HG03064 (cell line): ENCODE data around the gene SLC25A23.
"Not testable (repeated sequence)": the region's sequence is repeated elsewhere in the genome, so short reads cannot be mapped to it uniquely, and the experiment has no call there.

ENCODE experiments used
- ATAC-seq: cut with Tn5 transposase; IDR thresholded peaks from one replicate; pipeline ENCODE4 v1.9.1; 2021; ENCODE audit warnings: low read depth; ENCODE audit not compliant: unreplicated experiment

The SLC25A23 gene

DNA sequence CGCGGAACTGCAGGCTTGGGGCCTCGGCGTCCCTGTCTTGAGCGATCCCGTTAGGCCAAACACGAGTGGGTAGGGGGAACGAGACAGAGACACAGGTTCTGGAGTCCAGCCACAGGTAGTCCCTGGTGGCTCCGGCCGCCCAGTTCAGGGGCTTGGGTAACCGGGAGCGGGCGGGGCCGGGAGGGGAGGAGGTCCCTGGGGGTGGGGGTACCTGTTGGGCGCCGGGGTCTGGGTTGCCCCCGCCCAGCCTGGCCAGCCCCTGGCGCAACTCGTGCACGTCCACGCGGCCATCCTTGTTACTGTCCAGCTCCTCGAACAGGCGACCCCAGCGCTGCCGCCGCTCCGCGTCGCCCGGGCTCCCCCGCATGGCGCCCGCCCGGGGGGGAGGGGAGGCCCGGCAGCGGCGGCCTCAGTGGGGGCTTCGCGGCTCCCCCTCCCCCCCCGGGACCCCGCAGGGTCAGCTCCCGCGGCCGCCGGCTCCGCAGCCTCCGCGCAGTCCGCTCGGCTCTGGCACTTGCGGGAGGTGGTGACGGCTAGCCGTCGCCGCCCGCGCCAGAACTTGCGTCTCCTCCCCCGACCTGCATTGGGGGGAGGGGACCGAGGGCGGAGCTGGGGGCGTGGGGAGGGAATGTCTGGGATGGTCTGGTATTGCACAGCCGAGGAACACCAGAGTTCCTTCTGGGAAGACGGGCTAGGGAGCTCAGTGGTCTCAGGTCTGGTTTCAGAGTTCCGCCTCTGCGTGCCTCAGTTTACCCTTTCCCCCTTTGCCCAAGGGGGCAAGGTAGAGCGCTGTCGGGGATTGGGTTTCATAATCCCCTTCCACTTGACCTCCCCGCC lies at the start of gene SLC25A23:
TSS of gene SLC25A23 (minus strand) at position 531 of the 837 bp plus-strand sequence. CDS start at position 367, 164 bp downstream.
- peak; percentile 33 for ATAC-seq

DNA sequence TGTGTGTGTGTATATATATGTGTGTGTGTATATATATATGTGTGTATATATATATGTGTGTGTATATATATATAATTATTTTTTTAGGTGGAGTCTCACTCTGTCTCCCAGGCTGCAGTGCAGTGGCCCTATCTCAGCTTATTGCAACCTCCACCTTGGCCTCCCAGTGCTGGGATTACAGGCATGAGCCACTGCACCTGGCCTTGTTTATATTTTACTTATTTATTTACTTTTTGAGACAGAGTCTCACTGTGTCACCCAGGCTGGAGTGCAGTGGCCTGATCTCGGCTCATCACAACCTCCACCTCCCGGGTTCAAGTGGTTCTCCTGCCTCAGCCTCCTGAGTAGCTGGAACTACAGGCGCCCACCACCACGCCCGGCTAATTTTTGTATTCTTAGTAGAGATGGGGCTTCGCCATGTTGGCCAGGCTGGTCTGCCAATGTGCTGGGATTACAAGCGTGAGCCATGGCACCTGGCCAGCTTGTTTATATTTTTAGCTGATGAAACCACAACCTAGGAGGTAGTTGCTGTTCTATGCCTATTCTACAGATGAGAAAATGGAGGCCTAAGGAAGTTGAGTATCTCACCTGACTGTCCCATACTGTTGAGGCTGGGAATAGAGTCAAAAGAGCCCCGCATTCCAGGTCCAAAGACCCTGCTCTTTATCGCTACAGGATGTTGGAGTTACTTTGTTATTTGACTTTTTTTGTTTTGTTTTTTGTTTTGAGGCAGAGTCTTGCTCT lies 48.6 kb upstream of the SLC25A23 start:
- not testable (repeated sequence) for ATAC-seq

DNA sequence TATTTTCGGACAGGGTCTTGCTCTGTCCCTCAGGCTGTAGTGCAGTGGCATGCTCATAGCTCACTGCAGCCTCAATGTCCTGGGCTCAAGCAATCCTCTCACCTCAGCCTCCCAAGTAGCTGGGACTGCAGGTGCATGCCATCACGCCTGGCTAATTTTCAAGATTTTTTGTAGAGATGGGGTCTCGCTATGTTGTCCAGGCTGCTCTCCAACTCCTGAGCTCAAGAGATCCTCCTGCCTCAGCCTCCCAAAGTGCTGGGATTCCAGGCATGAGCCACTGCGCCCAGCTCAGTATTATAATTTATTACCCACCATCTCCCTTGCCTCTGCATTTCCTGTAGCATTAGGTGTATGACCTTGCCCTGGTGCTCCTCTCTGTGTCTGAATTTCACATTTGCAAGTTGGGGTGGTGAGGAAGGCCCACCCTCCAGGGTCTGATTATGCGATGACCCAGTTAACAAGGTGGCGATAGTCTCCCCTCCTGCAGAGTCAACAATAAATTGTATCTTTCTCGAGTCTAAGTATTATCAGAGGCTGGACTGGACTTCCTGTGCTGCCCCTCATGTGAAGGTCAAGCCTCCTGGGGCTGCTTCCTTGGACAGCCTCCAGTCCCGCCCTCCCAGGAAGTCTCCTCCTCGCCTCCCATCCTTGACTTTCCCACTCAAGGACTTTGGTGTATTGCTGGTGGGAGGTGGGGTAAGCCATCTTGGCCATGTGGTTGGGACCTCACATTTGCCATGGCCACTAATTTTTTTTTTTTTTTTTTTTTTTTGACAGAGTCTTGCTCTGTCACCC lies 44.0 kb upstream of the SLC25A23 start:
- ATAC-seq, result no peak

DNA sequence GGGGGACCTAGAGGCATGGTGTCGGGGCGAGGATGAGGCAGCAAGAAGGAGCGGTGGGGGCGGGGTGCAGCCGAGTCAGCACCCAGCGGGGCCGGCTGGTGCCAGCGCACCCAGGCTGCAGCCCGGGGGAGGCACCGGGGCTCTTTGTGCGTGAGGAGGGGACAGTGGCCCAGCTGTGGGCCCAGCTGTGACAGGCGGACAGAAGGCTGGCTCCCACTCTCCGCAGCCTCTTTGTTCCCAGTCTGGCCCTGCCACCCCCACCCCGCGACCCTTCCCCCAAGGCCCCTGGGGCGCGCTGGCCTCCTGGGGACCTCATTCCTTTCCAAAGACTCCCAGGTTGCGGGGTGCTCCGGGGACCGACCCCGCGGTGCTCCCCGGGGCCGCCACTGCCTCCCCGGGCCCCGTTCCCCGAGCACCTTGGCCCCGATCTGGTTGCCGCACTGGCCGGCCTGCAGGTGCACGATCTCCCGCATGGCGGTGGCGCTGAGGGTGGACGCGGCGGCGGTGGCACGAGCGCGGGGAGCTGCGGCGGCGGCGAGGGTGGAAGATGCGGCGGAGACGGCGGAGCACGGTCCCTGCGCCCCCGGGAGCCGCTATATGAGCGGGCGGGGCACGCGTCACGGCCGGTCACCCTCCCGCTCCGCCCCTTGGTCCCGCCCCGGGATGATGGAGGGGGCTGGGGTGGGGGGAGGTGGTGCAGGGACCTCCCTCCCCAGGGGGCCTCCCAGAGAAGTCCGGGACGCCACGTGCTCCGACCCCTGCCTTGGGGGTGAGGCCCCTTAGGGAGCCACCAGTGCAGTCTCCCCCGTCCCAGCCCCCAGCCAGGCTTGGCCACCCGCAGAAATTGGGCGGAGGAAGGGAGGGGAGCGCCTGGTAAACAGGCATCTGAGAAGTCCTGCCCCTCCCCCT lies 42.4 kb upstream of the SLC25A23 start, which contains the start of gene TUBB4A:
TSS of gene TUBB4A (minus strand) at position 570 of the 909 bp plus-strand sequence. CDS start at position 473, 97 bp downstream.
- no peak for ATAC-seq

DNA sequence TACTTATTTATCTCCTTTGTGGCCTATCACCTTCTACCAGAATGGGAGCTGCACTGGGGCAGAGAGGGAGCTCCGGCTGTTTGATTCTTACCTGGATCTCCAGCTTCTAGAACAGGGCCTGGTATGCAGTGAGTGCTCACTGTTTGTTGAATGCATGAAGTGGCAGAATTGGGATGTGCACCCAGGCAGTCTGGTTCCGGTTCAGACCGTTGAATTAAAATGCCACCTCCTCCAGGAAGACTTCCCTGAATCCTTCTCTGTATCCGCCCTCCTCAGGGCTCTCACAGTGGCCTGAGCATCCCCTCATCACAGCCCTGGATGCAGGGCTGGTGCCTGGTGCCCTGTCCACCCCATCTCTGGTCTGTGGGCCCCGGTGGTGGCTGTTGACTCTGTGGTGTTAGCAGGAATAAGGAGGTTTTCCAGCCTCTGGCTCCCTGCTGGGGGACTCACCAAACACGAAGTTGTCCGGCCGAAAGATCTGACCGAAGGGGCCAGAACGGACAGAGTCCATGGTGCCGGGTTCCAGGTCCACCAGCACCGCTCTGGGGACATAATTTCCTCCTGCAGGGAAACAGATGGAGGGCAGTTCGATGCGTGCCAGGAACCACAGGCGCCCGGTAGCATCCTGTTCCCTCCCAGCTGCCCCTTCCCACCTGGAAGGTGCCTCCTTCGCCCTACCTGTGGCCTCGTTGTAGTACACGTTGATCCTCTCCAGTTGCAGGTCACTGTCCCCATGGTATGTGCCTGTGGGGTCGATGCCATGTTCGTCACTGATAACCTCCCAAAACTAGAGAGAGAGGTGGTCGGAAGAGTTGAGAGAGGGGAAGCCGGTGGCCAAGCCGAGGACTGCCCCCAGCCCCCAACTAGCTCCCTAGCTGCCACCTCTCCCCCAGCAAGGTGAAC lies 41.5 kb upstream of the SLC25A23 start:
- ATAC-seq, result no peak

DNA sequence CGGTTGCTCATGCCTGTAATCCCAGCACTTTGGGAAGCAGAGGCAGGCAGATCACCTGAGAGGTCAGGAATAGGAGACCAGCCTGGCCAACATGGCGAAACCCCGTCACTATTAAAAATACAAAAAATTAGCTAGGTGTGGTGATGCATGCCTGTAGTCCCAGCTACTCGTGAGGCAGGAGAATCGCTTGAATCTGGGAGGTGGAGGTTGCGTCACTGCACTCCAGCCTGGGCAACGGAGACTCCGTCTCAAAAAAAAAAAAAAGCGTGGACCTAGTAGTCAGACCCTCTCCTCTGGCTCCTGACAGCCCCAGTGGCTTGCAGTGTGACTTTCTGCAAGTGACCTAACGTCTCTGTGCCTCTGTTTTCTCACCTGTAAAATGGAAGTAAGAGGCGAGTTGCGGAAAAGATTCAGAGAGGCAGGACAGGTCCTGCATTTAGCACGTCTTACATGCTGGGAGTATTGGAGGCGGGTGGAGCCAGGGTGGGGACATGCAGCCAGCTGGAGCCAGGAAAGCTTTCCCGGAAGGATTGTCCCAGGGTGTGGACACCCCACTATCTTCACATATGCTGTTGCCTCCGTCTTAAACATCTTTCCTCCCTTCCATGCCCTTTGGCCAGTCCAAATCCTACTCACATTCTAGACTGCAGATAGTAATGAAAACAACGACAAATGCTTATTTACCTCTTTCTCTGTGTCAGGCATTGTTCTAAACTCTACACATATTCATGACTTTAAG lies 39.6 kb upstream of the SLC25A23 start:
- no peak for ATAC-seq

DNA sequence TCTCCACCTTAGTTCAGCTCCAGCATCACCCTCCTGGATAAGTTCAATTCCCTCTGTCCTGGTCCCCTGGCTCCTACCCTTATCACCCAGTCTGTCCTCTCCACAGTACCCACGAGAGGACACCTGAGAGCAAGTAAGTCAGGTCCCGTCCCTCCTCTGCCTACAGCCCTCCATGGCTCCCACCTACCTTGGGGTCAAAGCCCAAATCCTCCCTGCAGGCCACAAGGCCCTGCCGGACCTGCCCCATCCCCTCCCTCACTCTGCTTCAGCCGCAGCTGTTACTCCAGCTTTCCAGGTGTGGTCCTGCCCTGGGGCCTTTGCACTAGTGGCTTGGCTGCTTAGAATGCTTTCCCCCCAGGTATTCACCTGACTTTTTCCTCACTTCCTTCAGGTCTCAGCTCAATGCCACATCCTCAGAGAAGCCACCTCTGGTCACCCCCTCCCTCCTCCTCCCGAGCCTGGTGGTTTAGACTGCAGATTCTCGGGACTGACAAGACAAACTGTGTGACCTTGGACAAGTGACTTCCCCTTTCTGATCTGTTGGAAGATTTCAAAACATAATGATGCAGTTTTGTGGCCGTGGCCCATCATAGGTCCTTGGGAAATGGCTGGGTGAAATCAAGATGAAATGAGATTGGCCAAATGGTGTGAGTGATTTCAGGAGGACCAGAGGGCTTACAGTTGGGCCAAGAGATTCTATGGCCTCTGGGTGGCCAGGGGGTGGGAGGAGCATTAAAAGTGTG lies 38.9 kb upstream of the SLC25A23 start:
- no peak for ATAC-seq

DNA sequence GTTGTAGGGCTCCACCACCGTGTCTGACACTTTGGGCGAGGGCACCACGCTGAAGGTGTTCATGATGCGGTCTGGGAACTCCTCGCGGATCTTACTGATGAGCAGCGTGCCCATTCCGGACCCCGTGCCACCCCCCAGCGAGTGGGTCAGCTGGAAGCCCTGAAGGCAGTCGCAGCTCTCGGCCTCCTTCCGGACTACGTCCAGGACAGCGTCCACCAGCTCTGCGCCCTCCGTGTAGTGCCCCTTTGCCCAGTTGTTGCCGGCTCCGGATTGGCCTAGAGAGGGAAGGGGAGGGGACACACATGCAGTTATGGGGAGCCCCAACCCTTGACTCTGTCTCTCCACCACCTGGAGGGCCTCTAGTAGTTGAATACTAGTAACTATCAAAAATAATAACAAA lies 36.4 kb upstream of the SLC25A23 start:
- no peak for ATAC-seq

DNA sequence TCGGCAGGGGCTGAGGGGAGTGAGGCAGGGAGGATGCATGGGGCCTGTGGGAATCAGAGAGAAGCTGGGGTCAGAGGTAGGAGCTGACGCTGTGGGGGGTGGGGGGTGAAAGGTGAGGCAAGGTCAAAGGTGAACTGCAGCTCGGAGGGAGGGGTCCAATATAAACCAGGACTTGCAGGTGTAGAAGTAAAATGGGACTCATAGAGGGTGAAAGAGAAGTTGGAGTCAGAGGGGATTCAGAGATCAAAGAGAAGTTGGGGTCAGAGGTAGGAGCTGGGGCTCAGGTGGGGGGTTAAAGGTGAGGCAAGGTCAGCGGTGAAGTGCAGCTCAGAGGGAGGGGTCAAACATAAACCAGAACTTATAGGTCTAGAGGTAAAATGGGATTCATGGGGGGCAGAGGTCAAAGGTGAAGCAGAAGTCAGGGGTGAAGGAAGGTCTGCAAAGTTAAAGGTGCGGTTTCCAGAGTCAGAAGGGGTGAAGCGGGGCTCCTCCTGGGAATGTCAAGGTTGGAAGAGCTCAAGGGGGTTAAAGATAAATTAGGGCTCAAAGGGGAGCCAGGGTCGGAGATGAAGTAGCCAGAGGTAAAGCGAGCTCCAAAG lies 34.9 kb upstream of the SLC25A23 start:
- ATAC-seq, result no peak

DNA sequence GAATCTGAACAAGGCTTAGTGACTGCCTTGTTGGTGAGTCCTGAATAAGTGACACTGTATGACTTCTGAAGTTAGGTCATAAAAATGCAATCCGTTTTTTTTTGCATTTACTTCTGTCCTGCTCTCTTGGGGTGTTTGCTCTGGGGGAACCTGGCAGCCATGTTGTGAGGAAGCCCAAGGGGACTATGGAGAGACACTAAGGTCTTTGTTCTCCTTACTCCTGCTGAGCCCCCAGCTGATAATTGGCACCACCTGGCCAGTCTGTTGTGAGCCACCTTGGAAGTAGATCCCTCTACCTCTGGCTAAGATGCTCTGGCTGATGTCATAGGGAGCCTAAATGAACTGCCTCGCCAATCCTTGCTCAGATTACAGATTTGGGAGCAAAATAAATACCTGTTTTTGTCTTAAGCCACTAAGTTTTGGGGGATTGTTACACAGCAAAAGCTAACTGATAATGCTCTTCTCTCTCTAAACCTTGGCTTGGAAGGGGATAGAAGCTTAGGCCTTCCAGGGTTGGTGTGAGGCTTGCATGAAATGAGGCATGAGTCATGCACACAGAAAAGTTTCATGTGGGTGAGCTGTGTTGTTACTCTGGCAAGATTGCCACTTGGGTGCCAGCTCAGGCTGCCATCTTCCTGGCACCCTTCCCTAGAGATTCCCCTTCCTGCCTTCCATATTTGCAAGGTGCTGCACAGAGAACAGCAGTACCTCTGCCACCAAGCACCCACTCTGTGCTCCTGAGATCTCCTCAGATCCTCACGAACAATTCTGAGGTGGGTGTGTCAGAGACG lies 32.4 kb upstream of the SLC25A23 start:
- ATAC-seq, result no peak

DNA sequence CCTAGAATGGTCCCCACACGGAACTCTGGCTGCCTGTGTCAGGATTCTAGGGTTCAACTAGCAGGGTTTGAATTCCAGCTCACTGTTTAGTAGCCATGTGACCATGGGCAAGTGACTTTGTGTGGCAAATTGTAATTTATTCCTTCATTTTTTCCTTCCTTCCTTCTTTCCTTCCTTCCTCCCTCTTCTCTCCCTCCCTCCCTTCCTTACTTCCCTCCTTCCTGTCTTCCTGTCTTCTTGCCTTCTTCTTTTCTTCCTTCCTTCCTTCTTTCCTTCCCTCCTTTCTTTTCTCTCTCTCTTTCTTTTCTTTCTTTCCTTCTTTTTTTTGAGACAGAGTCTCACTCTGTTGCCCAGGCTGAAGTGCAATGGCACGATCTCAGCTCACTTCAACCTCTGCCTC lies 30.5 kb upstream of the SLC25A23 start:
- no peak for ATAC-seq

DNA sequence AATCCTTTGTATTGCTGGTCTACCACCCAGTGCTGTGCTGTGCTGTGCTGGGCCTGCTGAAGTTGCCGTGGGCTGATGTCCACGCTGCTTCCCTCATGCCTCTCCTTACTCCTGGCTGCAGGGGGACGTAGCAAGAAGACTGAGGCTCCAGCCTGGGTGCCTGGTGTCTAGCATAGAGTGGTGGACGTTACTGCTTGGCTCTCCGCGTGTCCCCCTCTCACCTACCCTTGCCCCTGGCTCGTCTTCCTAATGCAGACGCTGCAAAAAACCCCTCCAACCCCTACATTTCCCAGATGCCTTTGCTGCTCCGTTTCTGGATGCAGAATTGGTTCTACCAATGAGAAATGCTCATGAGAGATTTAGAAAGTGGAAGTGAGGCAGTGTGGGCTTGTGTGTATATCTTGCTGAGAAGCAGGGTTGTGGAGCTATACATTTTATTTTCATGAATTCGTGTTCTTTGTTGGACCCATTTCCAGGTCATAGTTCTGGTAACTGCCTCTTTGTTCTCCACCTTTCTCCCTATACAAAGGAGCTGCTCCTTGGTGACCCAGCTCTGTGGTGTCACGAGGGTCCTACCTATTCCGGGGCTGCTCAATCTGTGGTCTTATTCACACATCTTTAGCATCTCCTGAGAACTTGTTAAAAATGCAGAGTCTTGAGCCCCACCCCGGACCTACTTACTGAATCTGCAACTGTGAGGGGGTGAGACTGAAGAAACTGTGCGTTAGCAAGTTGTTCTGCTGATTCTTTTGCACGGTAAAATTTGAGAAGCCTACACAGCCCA lies 29.9 kb upstream of the SLC25A23 start:
- no peak for ATAC-seq

DNA sequence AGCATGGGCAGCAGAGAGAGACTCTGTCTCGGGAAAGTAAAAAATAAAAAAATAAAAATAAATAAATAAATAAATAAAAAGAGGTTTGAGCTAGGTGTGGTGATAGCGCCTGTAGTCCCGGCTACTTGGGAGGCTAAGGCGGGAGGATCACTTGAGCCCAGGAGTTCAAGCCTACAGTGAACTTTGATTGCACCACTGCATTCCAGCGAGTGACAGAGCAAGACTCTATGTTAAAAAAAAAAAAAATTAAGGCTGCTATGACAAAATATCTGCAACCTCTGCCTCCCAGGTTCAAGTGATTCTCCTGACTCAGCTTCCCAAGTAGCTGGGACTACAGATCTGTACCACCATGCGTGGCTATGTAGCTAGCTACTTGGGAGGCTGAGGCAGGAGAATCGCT lies 25.2 kb upstream of the SLC25A23 start:
- ATAC-seq, result no peak

DNA sequence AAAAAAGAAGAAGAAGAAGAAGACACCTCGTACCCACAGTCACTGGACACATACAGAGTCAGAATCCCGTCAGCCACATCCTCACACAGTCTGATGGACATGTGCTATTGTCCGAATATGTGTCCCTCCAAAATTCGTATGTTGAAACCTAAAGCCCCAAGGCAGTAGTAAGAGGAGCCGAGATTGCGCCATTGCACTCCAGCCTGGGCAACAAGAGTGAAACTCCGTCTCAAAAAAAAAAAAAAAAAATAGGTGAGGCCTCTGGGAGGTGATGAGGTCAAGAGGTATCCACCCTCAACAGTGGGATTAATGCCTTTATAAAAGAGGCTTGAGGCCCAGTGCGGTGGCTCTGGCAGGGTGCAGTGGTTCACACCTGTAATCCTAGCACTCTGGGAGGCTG lies 24.6 kb upstream of the SLC25A23 start:
- ATAC-seq, result no peak

DNA sequence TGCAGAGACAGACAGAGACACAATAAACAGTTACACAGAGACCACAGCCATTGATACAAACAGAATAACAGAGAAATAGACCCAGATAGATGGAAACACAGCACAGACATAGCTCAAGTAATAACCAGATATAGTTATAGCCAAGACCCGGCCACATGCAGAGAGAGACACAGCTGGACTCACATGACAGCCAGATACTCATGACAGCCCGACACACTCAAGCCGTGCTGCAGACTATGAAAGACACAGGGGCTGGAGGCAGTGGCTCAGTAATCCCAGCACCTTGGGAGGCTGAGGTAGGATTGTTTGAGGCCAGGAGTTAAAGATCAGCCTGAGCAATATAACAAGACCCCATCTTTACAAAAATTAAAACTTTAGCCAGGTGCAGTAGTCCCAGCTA lies 23.6 kb upstream of the SLC25A23 start:
- ATAC-seq, result no peak

DNA sequence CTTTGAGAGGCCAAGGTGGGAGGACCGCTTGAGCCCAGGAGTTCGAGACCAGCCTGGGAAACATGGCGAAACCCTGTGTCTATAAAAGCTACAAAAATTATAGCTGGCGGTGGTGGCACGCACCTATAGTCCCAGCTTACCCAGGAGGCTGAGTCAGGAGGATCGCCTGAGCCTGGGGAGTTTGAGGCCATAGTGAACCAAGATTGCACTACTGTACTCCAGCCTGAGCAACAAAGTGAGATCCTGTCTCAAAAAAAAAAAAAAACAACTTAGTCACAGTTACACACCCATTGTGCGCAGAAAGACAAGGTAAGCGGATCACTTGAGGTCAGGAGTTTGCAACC lies 22.7 kb upstream of the SLC25A23 start:
- ATAC-seq, result no peak
